ENCODE measurements around the gene SH2D1A.

- TF ChIP-seq, protein P1, sequence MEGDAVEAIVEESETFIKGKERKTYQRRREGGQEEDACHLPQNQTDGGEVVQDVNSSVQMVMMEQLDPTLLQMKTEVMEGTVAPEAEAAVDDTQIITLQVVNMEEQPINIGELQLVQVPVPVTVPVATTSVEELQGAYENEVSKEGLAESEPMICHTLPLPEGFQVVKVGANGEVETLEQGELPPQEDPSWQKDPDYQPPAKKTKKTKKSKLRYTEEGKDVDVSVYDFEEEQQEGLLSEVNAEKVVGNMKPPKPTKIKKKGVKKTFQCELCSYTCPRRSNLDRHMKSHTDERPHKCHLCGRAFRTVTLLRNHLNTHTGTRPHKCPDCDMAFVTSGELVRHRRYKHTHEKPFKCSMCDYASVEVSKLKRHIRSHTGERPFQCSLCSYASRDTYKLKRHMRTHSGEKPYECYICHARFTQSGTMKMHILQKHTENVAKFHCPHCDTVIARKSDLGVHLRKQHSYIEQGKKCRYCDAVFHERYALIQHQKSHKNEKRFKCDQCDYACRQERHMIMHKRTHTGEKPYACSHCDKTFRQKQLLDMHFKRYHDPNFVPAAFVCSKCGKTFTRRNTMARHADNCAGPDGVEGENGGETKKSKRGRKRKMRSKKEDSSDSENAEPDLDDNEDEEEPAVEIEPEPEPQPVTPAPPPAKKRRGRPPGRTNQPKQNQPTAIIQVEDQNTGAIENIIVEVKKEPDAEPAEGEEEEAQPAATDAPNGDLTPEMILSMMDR (conservative IDR thresholded peaks at IDR 0.05; ENCODE audit: low read length): no peak
- no peak for TF ChIP-seq EZH2phosphoT487 (IDR thresholded peaks at IDR 0.05; ENCODE audit: borderline replicate concordance)
Observed at GRCh38 chrX:124362072-124362471, 15.7 kb downstream of the SH2D1A start.
